WTC11 (cell line): ENCODE results near the gene KCND3. TPM values are rescaled to one million over a fixed set of nuclear protein-coding genes. Genes with fewer than 3 reads are reported as not detected.

Experiments used
- ATAC-seq: fragments of 200-7000 bp; cut with Tn5 transposase; 2 replicates; pipeline ENCODE4 v1.10.0; 2021; ENCODE audit warnings: mild to moderate bottlenecking, moderate library complexity
- CTCF ChIA-PET: fragments of 300-600 bp; sonication (Branson Sonifier 250); formaldehyde crosslinking; loops from one replicate; lab custom pipeline; 2021; ENCODE audit warnings: antibody characterized with exemption; lab: Charles Lee
- POLR2A ChIA-PET: fragments of 350-600 bp; sonication (Branson Sonifier 250); formaldehyde crosslinking; loops from one replicate; lab custom pipeline; 2021; ENCODE audit warnings: antibody characterized with exemption; lab: Charles Lee
- DNase-seq: peaks from one replicate; pipeline ENCODE4 v3.0.0; 2021; ENCODE audit warnings: low spot score
- H3K27ac Mint-ChIP-seq: 2 replicates; pipeline ENCODE4 v1.8.0; 2021; ENCODE audit warnings: mixed read lengths
- H3K27me3 Mint-ChIP-seq: 2 replicates; pipeline ENCODE4 v1.8.0; 2021; ENCODE audit warnings: low read depth, mild to moderate bottlenecking, moderate library complexity, mixed read lengths
- H3K36me3 Mint-ChIP-seq: 2 replicates; pipeline ENCODE4 v1.8.0; 2021; ENCODE audit warnings: mixed read lengths
- H3K4me1 Mint-ChIP-seq: 2 replicates; pipeline ENCODE4 v1.8.0; 2022; ENCODE audit warnings: mixed read lengths
- H3K4me3 Mint-ChIP-seq: 2 replicates; pipeline ENCODE4 v1.8.0; 2021; ENCODE audit warnings: mild to moderate bottlenecking, moderate library complexity, mixed read lengths
- H3K9me3 Mint-ChIP-seq: 2 replicates; pipeline ENCODE4 v1.8.0; 2021; ENCODE audit warnings: mixed read lengths
- CBFB ChIP-seq: sonication (generic); formaldehyde crosslinking; IDR thresholded peaks from 2 replicates; pipeline ENCODE4 v1.8.1; 2022; ENCODE audit warnings: mild to moderate bottlenecking, low read depth, missing genetic modification reagents
- FOXJ3 ChIP-seq: sonication (generic); formaldehyde crosslinking; IDR thresholded peaks from 2 replicates; pipeline ENCODE4 v1.9.0; 2021; ENCODE audit warnings: missing genetic modification reagents, mild to moderate bottlenecking, borderline replicate concordance
- MXD4 ChIP-seq: fragments of 250-450 bp; sonication (Bioruptor Pico); IDR thresholded peaks from 2 replicates; pipeline ENCODE4 v1.8.0; 2021; ENCODE audit warnings: mild to moderate bottlenecking, moderate library complexity, borderline replicate concordance
- NR2C2 ChIP-seq: sonication (generic); formaldehyde crosslinking; IDR thresholded peaks from 2 replicates; pipeline ENCODE4 v1.8.0; 2022; ENCODE audit warnings: mild to moderate bottlenecking, missing genetic modification reagents
- OVOL2 ChIP-seq: fragments of 250-450 bp; sonication (Bioruptor Pico); IDR thresholded peaks from 2 replicates; pipeline ENCODE4 v1.9.0; 2021; ENCODE audit warnings: mild to moderate bottlenecking, borderline replicate concordance
- RORB ChIP-seq: fragments of 250-450 bp; sonication (Bioruptor Pico); IDR thresholded peaks from 2 replicates; pipeline ENCODE4 v1.9.0; 2021; ENCODE audit warnings: mild to moderate bottlenecking
- SMAD3 ChIP-seq: sonication (generic); formaldehyde crosslinking; IDR thresholded peaks from 2 replicates; pipeline ENCODE4 v1.8.0; 2022; ENCODE audit warnings: missing genetic modification reagents, mild to moderate bottlenecking, borderline replicate concordance
- TP53 ChIP-seq: sonication (generic); formaldehyde crosslinking; IDR thresholded peaks from 2 replicates; pipeline ENCODE4 v1.8.1; 2023; ENCODE audit warnings: mild to moderate bottlenecking, missing genetic modification reagents
- ZBTB21 ChIP-seq: sonication (generic); formaldehyde crosslinking; IDR thresholded peaks from 2 replicates; pipeline ENCODE4 v1.8.1; 2023; ENCODE audit warnings: mild to moderate bottlenecking, missing genetic modification reagents, borderline replicate concordance
- total RNA-seq: library from RNA; stranded (reverse); gene quantifications from 3 replicates; pipeline ENCODE4 v1.2.3, GENCODE V29; 2021
- TF ChIP-seq, protein P1 (sequence below): sonication (generic); formaldehyde crosslinking; IDR thresholded peaks from 2 replicates; pipeline ENCODE4 v1.8.0; 2023; ENCODE audit warnings: missing genetic modification reagents, mild to moderate bottlenecking, borderline replicate concordance
- TF ChIP-seq, protein P2 (sequence below): sonication (generic); formaldehyde crosslinking; IDR thresholded peaks from 2 replicates; pipeline ENCODE4 v1.8.1; 2022; ENCODE audit warnings: mild to moderate bottlenecking, moderate library complexity, missing genetic modification reagents
- TF ChIP-seq, protein P3 (sequence below): fragments of 250-450 bp; sonication (Bioruptor Pico); IDR thresholded peaks from 2 replicates; pipeline ENCODE4 v1.9.0; 2021; ENCODE audit warnings: mild to moderate bottlenecking, borderline replicate concordance
- TF ChIP-seq, protein P4 (sequence below): sonication (generic); formaldehyde crosslinking; IDR thresholded peaks from 2 replicates; pipeline ENCODE4 v1.8.0; 2023; ENCODE audit warnings: mild to moderate bottlenecking, missing genetic modification reagents
- TF ChIP-seq, protein P5 (sequence below): sonication (generic); formaldehyde crosslinking; IDR thresholded peaks from 2 replicates; pipeline ENCODE4 v1.8.1; 2023; ENCODE audit warnings: mild to moderate bottlenecking, missing genetic modification reagents, moderate library complexity
- TF ChIP-seq, protein P6 (sequence below): sonication (generic); formaldehyde crosslinking; conservative IDR thresholded peaks from 2 replicates; pipeline ENCODE4 v1.8.1; 2022; ENCODE audit warnings: mild to moderate bottlenecking, missing genetic modification reagents

KCND3 gene
- total RNA-seq, 1 experiment from 2014 or later: 0.35 TPM

DNA sequence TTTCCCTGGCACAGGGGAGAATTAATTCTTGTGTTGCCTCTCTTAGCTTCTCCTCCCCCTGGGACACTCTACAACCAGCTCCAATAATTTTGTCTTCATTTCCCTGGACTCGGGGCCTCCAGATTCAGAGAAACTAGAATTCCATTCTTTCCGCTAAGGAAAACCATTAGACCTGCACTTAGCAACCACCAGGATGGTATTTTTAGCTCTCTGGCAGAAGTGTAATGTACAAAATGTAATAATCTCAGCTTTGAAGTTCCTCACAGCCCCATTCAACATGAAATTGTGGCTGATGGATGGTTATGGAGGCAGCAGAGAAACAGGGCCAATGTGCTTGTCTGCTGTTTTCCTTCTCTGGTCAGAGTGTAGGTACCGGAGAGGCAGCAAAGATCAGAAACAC, 113.8 kb downstream of the KCND3 start (continued):
- TF ChIP-seq RORB (CRISPR knock-in tag): no peak
- TF ChIP-seq, protein P1, sequence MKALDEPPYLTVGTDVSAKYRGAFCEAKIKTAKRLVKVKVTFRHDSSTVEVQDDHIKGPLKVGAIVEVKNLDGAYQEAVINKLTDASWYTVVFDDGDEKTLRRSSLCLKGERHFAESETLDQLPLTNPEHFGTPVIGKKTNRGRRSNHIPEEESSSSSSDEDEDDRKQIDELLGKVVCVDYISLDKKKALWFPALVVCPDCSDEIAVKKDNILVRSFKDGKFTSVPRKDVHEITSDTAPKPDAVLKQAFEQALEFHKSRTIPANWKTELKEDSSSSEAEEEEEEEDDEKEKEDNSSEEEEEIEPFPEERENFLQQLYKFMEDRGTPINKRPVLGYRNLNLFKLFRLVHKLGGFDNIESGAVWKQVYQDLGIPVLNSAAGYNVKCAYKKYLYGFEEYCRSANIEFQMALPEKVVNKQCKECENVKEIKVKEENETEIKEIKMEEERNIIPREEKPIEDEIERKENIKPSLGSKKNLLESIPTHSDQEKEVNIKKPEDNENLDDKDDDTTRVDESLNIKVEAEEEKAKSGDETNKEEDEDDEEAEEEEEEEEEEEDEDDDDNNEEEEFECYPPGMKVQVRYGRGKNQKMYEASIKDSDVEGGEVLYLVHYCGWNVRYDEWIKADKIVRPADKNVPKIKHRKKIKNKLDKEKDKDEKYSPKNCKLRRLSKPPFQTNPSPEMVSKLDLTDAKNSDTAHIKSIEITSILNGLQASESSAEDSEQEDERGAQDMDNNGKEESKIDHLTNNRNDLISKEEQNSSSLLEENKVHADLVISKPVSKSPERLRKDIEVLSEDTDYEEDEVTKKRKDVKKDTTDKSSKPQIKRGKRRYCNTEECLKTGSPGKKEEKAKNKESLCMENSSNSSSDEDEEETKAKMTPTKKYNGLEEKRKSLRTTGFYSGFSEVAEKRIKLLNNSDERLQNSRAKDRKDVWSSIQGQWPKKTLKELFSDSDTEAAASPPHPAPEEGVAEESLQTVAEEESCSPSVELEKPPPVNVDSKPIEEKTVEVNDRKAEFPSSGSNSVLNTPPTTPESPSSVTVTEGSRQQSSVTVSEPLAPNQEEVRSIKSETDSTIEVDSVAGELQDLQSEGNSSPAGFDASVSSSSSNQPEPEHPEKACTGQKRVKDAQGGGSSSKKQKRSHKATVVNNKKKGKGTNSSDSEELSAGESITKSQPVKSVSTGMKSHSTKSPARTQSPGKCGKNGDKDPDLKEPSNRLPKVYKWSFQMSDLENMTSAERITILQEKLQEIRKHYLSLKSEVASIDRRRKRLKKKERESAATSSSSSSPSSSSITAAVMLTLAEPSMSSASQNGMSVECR (CRISPR knock-in tag): no peak

DNA sequence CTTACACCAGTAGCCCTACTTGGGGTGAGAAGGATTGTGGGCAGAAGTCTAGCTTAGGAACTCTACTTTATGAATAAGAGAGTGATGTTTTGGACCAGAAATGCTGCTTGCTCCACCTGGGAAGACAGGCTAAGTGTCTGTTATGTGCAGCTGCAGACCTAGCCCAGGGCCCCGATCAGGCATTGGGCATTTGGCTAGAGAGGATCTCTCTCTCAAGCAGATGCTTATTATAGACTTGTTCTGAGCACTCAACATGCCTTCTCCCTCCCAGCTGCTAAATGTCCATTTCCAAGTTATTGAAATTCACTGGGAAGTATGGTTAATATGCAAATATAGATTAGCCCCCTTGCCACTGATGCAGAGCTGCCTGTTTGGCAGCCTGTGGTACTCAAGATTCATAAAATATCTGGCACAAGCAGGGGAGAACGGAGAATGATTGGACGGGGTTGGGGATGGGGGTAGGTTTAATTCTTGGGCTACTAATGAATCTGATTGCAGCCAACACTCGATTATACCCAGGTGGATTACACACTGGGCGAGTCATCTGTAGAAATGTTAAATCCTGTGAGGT, 115.9 kb downstream of the KCND3 start:
- Mint-ChIP-seq H3K4me3 (no peak overlapping the region), H3K4me1 (no peaks in the 10 kb centered on the region), H3K27me3 (no peaks in the 10 kb centered on the region), H3K36me3 (no peaks in the 10 kb centered on the region), H3K27ac (no peak overlapping the region), H3K9me3 (no peaks in the 10 kb centered on the region)
- TF ChIP-seq, protein P2, sequence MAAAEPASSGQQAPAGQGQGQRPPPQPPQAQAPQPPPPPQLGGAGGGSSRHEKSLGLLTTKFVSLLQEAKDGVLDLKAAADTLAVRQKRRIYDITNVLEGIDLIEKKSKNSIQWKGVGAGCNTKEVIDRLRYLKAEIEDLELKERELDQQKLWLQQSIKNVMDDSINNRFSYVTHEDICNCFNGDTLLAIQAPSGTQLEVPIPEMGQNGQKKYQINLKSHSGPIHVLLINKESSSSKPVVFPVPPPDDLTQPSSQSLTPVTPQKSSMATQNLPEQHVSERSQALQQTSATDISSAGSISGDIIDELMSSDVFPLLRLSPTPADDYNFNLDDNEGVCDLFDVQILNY (CRISPR knock-in tag): no peak
- TF ChIP-seq NR2C2 (CRISPR knock-in tag) (no peak), SMAD3 (no peak), TP53 (CRISPR knock-in tag) (no peak), FOXJ3 (CRISPR knock-in tag) (no peak), ZBTB21 (no peak), OVOL2 (CRISPR knock-in tag) (no peak), MXD4 (no peak), CBFB (CRISPR knock-in tag) (no peak)
- TF ChIP-seq, protein P3, sequence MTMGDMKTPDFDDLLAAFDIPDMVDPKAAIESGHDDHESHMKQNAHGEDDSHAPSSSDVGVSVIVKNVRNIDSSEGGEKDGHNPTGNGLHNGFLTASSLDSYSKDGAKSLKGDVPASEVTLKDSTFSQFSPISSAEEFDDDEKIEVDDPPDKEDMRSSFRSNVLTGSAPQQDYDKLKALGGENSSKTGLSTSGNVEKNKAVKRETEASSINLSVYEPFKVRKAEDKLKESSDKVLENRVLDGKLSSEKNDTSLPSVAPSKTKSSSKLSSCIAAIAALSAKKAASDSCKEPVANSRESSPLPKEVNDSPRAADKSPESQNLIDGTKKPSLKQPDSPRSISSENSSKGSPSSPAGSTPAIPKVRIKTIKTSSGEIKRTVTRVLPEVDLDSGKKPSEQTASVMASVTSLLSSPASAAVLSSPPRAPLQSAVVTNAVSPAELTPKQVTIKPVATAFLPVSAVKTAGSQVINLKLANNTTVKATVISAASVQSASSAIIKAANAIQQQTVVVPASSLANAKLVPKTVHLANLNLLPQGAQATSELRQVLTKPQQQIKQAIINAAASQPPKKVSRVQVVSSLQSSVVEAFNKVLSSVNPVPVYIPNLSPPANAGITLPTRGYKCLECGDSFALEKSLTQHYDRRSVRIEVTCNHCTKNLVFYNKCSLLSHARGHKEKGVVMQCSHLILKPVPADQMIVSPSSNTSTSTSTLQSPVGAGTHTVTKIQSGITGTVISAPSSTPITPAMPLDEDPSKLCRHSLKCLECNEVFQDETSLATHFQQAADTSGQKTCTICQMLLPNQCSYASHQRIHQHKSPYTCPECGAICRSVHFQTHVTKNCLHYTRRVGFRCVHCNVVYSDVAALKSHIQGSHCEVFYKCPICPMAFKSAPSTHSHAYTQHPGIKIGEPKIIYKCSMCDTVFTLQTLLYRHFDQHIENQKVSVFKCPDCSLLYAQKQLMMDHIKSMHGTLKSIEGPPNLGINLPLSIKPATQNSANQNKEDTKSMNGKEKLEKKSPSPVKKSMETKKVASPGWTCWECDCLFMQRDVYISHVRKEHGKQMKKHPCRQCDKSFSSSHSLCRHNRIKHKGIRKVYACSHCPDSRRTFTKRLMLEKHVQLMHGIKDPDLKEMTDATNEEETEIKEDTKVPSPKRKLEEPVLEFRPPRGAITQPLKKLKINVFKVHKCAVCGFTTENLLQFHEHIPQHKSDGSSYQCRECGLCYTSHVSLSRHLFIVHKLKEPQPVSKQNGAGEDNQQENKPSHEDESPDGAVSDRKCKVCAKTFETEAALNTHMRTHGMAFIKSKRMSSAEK (CRISPR knock-in tag): no peak
- TF ChIP-seq, protein P4, sequence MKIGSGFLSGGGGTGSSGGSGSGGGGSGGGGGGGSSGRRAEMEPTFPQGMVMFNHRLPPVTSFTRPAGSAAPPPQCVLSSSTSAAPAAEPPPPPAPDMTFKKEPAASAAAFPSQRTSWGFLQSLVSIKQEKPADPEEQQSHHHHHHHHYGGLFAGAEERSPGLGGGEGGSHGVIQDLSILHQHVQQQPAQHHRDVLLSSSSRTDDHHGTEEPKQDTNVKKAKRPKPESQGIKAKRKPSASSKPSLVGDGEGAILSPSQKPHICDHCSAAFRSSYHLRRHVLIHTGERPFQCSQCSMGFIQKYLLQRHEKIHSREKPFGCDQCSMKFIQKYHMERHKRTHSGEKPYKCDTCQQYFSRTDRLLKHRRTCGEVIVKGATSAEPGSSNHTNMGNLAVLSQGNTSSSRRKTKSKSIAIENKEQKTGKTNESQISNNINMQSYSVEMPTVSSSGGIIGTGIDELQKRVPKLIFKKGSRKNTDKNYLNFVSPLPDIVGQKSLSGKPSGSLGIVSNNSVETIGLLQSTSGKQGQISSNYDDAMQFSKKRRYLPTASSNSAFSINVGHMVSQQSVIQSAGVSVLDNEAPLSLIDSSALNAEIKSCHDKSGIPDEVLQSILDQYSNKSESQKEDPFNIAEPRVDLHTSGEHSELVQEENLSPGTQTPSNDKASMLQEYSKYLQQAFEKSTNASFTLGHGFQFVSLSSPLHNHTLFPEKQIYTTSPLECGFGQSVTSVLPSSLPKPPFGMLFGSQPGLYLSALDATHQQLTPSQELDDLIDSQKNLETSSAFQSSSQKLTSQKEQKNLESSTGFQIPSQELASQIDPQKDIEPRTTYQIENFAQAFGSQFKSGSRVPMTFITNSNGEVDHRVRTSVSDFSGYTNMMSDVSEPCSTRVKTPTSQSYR (CRISPR knock-in tag): no peak
- TF ChIP-seq, protein P5, sequence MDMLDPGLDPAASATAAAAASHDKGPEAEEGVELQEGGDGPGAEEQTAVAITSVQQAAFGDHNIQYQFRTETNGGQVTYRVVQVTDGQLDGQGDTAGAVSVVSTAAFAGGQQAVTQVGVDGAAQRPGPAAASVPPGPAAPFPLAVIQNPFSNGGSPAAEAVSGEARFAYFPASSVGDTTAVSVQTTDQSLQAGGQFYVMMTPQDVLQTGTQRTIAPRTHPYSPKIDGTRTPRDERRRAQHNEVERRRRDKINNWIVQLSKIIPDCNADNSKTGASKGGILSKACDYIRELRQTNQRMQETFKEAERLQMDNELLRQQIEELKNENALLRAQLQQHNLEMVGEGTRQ (CRISPR knock-in tag): no peak
- TF ChIP-seq, protein P6, sequence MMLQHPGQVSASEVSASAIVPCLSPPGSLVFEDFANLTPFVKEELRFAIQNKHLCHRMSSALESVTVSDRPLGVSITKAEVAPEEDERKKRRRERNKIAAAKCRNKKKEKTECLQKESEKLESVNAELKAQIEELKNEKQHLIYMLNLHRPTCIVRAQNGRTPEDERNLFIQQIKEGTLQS: no peak
- ATAC-seq (no peak), DNase-seq (no peak)
- ChIA-PET CTCF (interaction anchor here (0.9 kb wide), 1 partner anchor 156 kb away, joined by 3 read pairs; no protein-coding TSS in a partner anchor), POLR2A (no interaction called here)
